Cardiac muscle cell (in vitro differentiated cells and primary cell): ENCODE measurements around the gene OR13C2. TPM values are rescaled to one million over a fixed set of nuclear protein-coding genes. Genes with fewer than 3 reads are reported as not detected.

ENCODE experiments used
- DNase-seq, 2 donors: peaks; one replicate each; pipeline versions ENCODE4 v3.0.0 to v3.0.0-alpha.2; 2010 to 2017; ENCODE audit warnings: low read depth in 1 of 2, low spot score in 1 of 2
- H3K27ac ChIP-seq: fragments of 200-600 bp; sonication (generic); 2 replicates; pipeline ENCODE4 v1.5.1; 2016
- H3K27me3 ChIP-seq: fragments of 200-600 bp; sonication (generic); 2 replicates; pipeline ENCODE4 v1.6.0; 2016; ENCODE audit warnings: control low read depth
- H3K36me3 ChIP-seq: fragments of 200-600 bp; sonication (generic); 2 replicates; pipeline ENCODE4 v1.5.1; 2016; ENCODE audit warnings: control low read depth
- H3K4me1 ChIP-seq: fragments of 200-600 bp; sonication (generic); 2 replicates; pipeline ENCODE4 v1.8.1; 2017; ENCODE audit warnings: low read depth, mild to moderate bottlenecking, mixed run types
- H3K4me3 ChIP-seq: fragments of 200-600 bp; sonication (generic); 2 replicates; pipeline ENCODE4 v1.5.1; 2016; ENCODE audit warnings: mild to moderate bottlenecking
- H3K9me3 ChIP-seq: fragments of 200-600 bp; sonication (generic); 2 replicates; pipeline ENCODE4 v1.5.1; 2017; ENCODE audit warnings: low read depth, mild to moderate bottlenecking, control low read depth
- polyA plus RNA-seq: library from polyadenylated mRNA; unstranded; fragments of >200 nt; fragmentation: Nextera tagmentation; extraction: Ambion mirVana; gene quantifications from 2 replicates; pipeline ENCODE4 v1.2.1, GENCODE V29; 2016
- total RNA-seq: library from RNA; depleted of rRNA; stranded (reverse); fragments of >200 nt; gene quantifications from 2 replicates; pipeline ENCODE4 v1.2.3, GENCODE V29; 2016
- TF ChIP-seq, protein P1 (sequence below): IDR thresholded peaks from 2 replicates; pipeline ENCODE4 v1.5.1; 2012; ENCODE audit warnings: low read depth, mild to moderate bottlenecking, low read length

OR13C2 gene
- total and polyA plus RNA-seq, 2 experiments from 2014 or later, result 0.48 TPM; not detected in 1

DNA sequence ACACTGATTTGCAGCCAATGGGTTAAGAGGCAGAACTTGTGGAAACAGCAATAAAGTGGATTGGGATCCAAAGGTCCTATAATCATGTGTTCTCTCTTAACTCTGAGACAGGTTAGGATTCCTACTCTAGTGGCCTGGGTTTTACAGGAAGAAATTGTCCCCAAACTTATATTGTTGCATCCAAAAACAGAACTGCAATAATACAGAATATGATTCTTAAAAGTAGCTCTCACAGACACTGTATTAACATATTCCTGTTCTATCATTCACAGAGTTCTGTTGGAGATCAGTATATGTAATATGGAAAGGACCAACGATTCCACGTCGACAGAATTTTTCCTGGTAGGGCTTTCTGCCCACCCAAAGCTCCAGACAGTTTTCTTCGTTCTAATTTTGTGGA lies 36.6 kb downstream of the OR13C2 start, which contains the start of gene OR13C8:
Gene OR13C8, plus strand, starts transcription at position 301 of the 400 bp plus-strand sequence. Its CDS starts 0 bp downstream, at position 301.
- no peaks in the 10 kb centered on the region for H3K36me3 ChIP-seq
- TF ChIP-seq, protein P1, sequence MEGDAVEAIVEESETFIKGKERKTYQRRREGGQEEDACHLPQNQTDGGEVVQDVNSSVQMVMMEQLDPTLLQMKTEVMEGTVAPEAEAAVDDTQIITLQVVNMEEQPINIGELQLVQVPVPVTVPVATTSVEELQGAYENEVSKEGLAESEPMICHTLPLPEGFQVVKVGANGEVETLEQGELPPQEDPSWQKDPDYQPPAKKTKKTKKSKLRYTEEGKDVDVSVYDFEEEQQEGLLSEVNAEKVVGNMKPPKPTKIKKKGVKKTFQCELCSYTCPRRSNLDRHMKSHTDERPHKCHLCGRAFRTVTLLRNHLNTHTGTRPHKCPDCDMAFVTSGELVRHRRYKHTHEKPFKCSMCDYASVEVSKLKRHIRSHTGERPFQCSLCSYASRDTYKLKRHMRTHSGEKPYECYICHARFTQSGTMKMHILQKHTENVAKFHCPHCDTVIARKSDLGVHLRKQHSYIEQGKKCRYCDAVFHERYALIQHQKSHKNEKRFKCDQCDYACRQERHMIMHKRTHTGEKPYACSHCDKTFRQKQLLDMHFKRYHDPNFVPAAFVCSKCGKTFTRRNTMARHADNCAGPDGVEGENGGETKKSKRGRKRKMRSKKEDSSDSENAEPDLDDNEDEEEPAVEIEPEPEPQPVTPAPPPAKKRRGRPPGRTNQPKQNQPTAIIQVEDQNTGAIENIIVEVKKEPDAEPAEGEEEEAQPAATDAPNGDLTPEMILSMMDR, result no peak

GRCh38 chr9:104564358-104564757 lies 41.1 kb downstream of the OR13C2 start:
- TF ChIP-seq, protein P1, result no peak
- H3K27me3 ChIP-seq, result no peaks in the 10 kb centered on the region
- no peak for DNase-seq
- no peak overlapping the region for H3K27ac ChIP-seq
- H3K36me3 ChIP-seq, result no peaks in the 10 kb centered on the region
- no peak overlapping the region for H3K4me3 ChIP-seq
- no peaks in the 10 kb centered on the region for H3K9me3 ChIP-seq
- no peaks in the 10 kb centered on the region for H3K4me1 ChIP-seq

More for the DNA sequence above, 36.6 kb downstream of the OR13C2 start, which contains the start of gene OR13C8:
- Histone ChIP-seq H3K27ac (no peak within 1 kb of the TSS), H3K27me3 (no peaks in the 10 kb centered on the region), H3K4me3 (no peak within 1 kb of the TSS), H3K4me1 (no peaks in the 10 kb centered on the region), H3K9me3 (no peaks in the 10 kb centered on the region)
- DNase-seq, result no peak

DNA sequence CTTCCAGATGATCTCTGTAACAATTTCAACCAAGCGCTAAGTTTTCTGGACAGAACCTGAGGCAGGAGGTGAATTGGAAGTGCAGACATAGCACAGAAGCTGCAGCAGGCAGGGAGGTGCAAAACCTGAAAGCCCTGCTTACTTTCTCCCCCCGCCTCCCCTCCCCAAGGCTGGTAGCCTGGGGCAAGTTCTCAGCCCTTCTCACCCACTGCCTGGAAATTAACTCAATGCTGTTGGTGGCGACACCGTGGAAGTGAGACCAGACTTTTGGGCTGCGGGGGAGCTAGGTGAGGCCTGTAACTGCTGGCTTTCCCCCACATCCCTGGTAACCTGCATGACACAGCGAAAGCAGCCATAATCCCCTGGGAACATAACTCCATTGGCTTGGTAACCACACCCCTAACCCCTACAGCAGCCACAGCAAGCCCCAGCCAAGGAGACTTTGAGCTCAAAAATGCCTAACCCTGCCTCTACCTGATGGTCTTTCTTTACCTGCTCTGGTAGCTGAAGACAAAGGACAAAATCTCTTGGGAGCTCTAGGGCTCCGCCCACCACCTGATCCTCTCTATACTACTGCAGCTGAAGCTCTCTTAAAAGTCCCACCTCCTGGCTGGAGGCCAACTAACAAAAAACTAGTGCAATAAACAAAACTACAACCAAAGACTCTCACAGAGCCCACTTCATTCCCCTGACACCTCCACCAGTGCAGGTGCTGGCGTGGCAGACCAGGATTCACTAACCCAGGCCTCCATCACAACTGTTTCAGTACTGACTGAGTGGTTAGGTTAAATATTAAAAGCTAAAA lies 48.4 kb downstream of the OR13C2 start:
- DNase-seq, result no peak
- no peaks in the 10 kb centered on the region for H3K27me3 ChIP-seq
- H3K4me1 ChIP-seq, result no peaks in the 10 kb centered on the region
- no peaks in the 10 kb centered on the region for H3K36me3 ChIP-seq
- no peak overlapping the region for H3K27ac ChIP-seq
- no peaks in the 10 kb centered on the region for H3K9me3 ChIP-seq
- TF ChIP-seq, protein P1, result no peak
- no peak overlapping the region for H3K4me3 ChIP-seq

GRCh38 chr9:104555521-104555920 lies 49.9 kb downstream of the OR13C2 start:
- Histone ChIP-seq H3K4me1 (no peaks in the 10 kb centered on the region), H3K36me3 (no peaks in the 10 kb centered on the region), H3K4me3 (no peak overlapping the region), H3K27me3 (no peaks in the 10 kb centered on the region), H3K27ac (no peak overlapping the region), H3K9me3 (no peaks in the 10 kb centered on the region)
- TF ChIP-seq, protein P1, result no peak
- no peak for DNase-seq

Other genes with a start within 250 kb of the OR13C2 start
- not detected in 2 replicates for gene OR13F1, start 101.4 kb downstream of the OR13C2 start, total RNA-seq
- not detected in 2 replicates for gene OR13F1, start 101.4 kb downstream of the OR13C2 start, polyA plus RNA-seq
- gene OR13C4, start 78.4 kb downstream of the OR13C2 start, total RNA-seq, result 0.14 and 0.24 TPM in 2 replicates
- not detected in 2 replicates for gene OR13C4, start 78.4 kb downstream of the OR13C2 start, polyA plus RNA-seq
- gene OR13C3, start 68.8 kb downstream of the OR13C2 start, total RNA-seq, result 0.24 TPM in 1 of 2 replicates, not detected in the other
- gene OR13C3, start 68.8 kb downstream of the OR13C2 start, polyA plus RNA-seq, result not detected in 2 replicates
- gene OR13C8, start 36.5 kb downstream of the OR13C2 start, total RNA-seq, result not detected in 2 replicates
- gene OR13C8, start 36.5 kb downstream of the OR13C2 start, polyA plus RNA-seq, result not detected in 2 replicates
- 0.18 TPM in 1 of 2 replicates, not detected in the other for gene OR13C5, start 6.2 kb downstream of the OR13C2 start, total RNA-seq
- 0.93 TPM in 1 of 2 replicates, not detected in the other for gene OR13C5, start 6.2 kb downstream of the OR13C2 start, polyA plus RNA-seq
- 1.4 TPM in 1 of 2 replicates, not detected in the other for gene OR13C9, start 12.6 kb upstream of the OR13C2 start, total RNA-seq
- 0.57 and 1.2 TPM in 2 replicates for gene OR13C9, start 12.6 kb upstream of the OR13C2 start, polyA plus RNA-seq
- not detected in 2 replicates for gene OR13D1, start 88.9 kb upstream of the OR13C2 start, total RNA-seq
- 0.31 TPM in 1 of 2 replicates, not detected in the other for gene OR13D1, start 88.9 kb upstream of the OR13C2 start, polyA plus RNA-seq
- 61.7 and 78.0 TPM in 2 replicates for gene NIPSNAP3A, start 142.1 kb upstream of the OR13C2 start, total RNA-seq
- gene NIPSNAP3A, start 142.1 kb upstream of the OR13C2 start, polyA plus RNA-seq, result 187 and 193 TPM in 2 replicates
- gene NIPSNAP3B, start 158.5 kb upstream of the OR13C2 start, total RNA-seq, result 10.9 and 16.0 TPM in 2 replicates
- 17.7 and 43.6 TPM in 2 replicates for gene NIPSNAP3B, start 158.5 kb upstream of the OR13C2 start, polyA plus RNA-seq